Natural killer cell (primary cell): ENCODE results near the gene MLKL. TPM values are rescaled to one million over a fixed set of nuclear protein-coding genes. Genes with fewer than 3 reads are reported as not detected.

Source experiments
- ATAC-seq, 3 donors: fragments of 150-1000 bp in 2 of 3; fragments of 200-7000 bp in 1 of 3; cut with Tn5 transposase; 1 replicate in 1 of 3; 2 replicates in 2 of 3; pipeline ENCODE4 v1.10.0; 2021; ENCODE audit warnings: mild to moderate bottlenecking in 2 of 3, moderate library complexity in 2 of 3
- DNase-seq, 2 donors: peaks; one replicate each; pipeline versions ENCODE4 v3.0.0 to v3.0.0-alpha.2; 2013 to 2021; ENCODE audit warnings: mixed read lengths in 1 of 2
- H3K27ac ChIP-seq: one replicate; pipeline ENCODE4 v1.5.1; 2013; ENCODE audit warnings: mild to moderate bottlenecking, low read length
- H3K27me3 ChIP-seq: one replicate; pipeline ENCODE4 v1.6.1; 2013; ENCODE audit warnings: low read length; ENCODE audit not compliant: control insufficient read depth, insufficient read depth
- H3K36me3 ChIP-seq: one replicate; pipeline ENCODE4 v1.6.1; 2013; ENCODE audit warnings: low read length; ENCODE audit not compliant: control insufficient read depth, insufficient read depth
- H3K4me1 ChIP-seq: one replicate; pipeline ENCODE4 v1.6.1; 2013; ENCODE audit warnings: low read length; ENCODE audit not compliant: control insufficient read depth, insufficient read depth
- H3K4me3 ChIP-seq: one replicate; pipeline ENCODE4 v1.5.1; 2013; ENCODE audit warnings: low read length
- H3K9me3 ChIP-seq: one replicate; pipeline ENCODE4 v1.6.1; 2013; ENCODE audit warnings: low read length; ENCODE audit not compliant: control insufficient read depth, insufficient read depth
- H3K27ac Mint-ChIP-seq, 2 donors: one replicate each; pipeline ENCODE4 v1.8.0; 2022; ENCODE audit warnings: mild to moderate bottlenecking in 2 of 2, mixed read lengths in 2 of 2, moderate library complexity in 1 of 2
- H3K27me3 Mint-ChIP-seq, 2 donors: one replicate each; pipeline ENCODE4 v1.8.0; 2022; ENCODE audit warnings: low read depth in 2 of 2, mixed read lengths in 2 of 2
- H3K36me3 Mint-ChIP-seq: one replicate; pipeline ENCODE4 v1.8.0; 2022; ENCODE audit warnings: mixed read lengths
- H3K4me1 Mint-ChIP-seq, 2 donors: one replicate each; pipeline ENCODE4 v1.8.0; 2022; ENCODE audit warnings: mixed read lengths in 2 of 2
- H3K4me3 Mint-ChIP-seq: one replicate; pipeline ENCODE4 v1.8.0; 2022; ENCODE audit warnings: mild to moderate bottlenecking, moderate library complexity, mixed read lengths
- H3K9me3 Mint-ChIP-seq, 2 donors: one replicate each; pipeline ENCODE4 v1.8.0; 2022; ENCODE audit warnings: mixed read lengths in 2 of 2
- CTCF ChIP-seq: fragments of 200-600 bp; IDR thresholded peaks from one replicate; pipeline ENCODE4 v1.8.0; 2022; ENCODE audit warnings: antibody characterized with exemption
- WGBS: methylation state at CpG from one replicate; pipeline ENCODE4 v1.1.7; 2013; ENCODE audit warnings: missing lambda C conversion rate; ENCODE audit not compliant: insufficient coverage; 5-methylcytosine and 5-hydroxymethylcytosine counted together
- intact Hi-C: fragments of 100-400 bp; cut with micrococcal nuclease; formaldehyde crosslinking; loops from one replicate; pipeline ENCODE4 v1.14.2; 2022
- total RNA-seq, 4 donors: library from RNA; stranded (reverse); fragments of 120-200 nt in 1 of 4; gene quantifications; one replicate each; pipeline versions ENCODE4 v1.2.3 to v1.2.4, GENCODE V29; 2013 to 2022

Gene MLKL
- total RNA-seq, 3 donors from 2014 or later (not counting 1 experiment from before 2014, with no cell fraction given) = 39.8 to 57.5 (median 52.1) TPM

- Histone ChIP-seq H3K4me1 (peaks cover 25% of the 10 kb centered on the region), H3K36me3 (peaks cover 6% of the 10 kb centered on the region), H3K4me3 (peak overlapping the region; percentile 94), H3K9me3 (no peaks in the 10 kb centered on the region), H3K27me3 (no peaks in the 10 kb centered on the region), H3K27ac (peak overlapping the region; percentile 81)
- WGBS = under 1% methylated on average over 16 of the region's 16 CpGs
- no peaks in the 10 kb centered on the region for H3K27me3 Mint-ChIP-seq
- peak overlapping the region; percentile 100 for H3K4me3 Mint-ChIP-seq
- H3K4me1 Mint-ChIP-seq = peaks cover 57 to 60% of the 10 kb centered on the region in 2 donors
- DNase-seq (peak in 1 of 2 donors; percentile 57), ATAC-seq (peak; percentile 16 to 24 (median 20))
- no peaks in the 10 kb centered on the region for H3K36me3 Mint-ChIP-seq
- no peak for TF ChIP-seq CTCF
- intact Hi-C loops = loop anchor here (2.0 to 10.0 kb wide), 2 partner anchors 33 to 285 kb away; partner anchors contain the start of genes RFWD3 and WDR59
- no peaks in the 10 kb centered on the region for H3K9me3 Mint-ChIP-seq
- H3K27ac Mint-ChIP-seq = peak overlapping the region; percentile 98 to 99
Measured at GRCh38 chr16:74700116-74700437, 585 bp downstream of the MLKL start.

- Mint-ChIP-seq H3K36me3 (no peaks in the 10 kb centered on the region), H3K27ac (peak overlapping the region; percentile 98 to 99), H3K27me3 (no peaks in the 10 kb centered on the region), H3K4me1 (peaks cover 57 to 60% of the 10 kb centered on the region in 2 donors), H3K9me3 (no peaks in the 10 kb centered on the region), H3K4me3 (peak overlapping the region; percentile 100)
- H3K4me1 ChIP-seq = peaks cover 25% of the 10 kb centered on the region
- ATAC-seq (no peak), DNase-seq (no peak)
- H3K27ac ChIP-seq = peak overlapping the region; percentile 81
- no peak for TF ChIP-seq CTCF
- peaks cover 7% of the 10 kb centered on the region for H3K36me3 ChIP-seq
- intact Hi-C loops = loop anchor here (2.0 to 10.0 kb wide), 2 partner anchors 33 to 285 kb away; partner anchors contain the start of genes RFWD3 and WDR59
- no peaks in the 10 kb centered on the region for H3K27me3 ChIP-seq
- peak overlapping the region; percentile 94 for H3K4me3 ChIP-seq
- WGBS = 83% methylated on average over 2 of the region's 4 CpGs
- no peaks in the 10 kb centered on the region for H3K9me3 ChIP-seq
Measured at GRCh38 chr16:74699666-74700065, 996 bp downstream of the MLKL start.

GRCh38 chr16:74698222-74698621 is 2.4 kb downstream of the MLKL start:
- peaks cover 25% of the 10 kb centered on the region for H3K4me1 ChIP-seq
- Mint-ChIP-seq H3K27me3 (no peaks in the 10 kb centered on the region), H3K9me3 (no peaks in the 10 kb centered on the region), H3K4me1 (peaks cover 57 to 60% of the 10 kb centered on the region in 2 donors), H3K27ac (peak overlapping the region; percentile 98 to 99), H3K36me3 (no peaks in the 10 kb centered on the region), H3K4me3 (peak overlapping the region; percentile 100)
- intact Hi-C loops = no loop called here
- no peak overlapping the region for H3K4me3 ChIP-seq
- H3K36me3 ChIP-seq = peaks cover 11% of the 10 kb centered on the region
- ATAC-seq (no peak), DNase-seq (peak in 1 of 2 donors; percentile 12)
- peak overlapping the region; percentile 50 for H3K27ac ChIP-seq
- no peaks in the 10 kb centered on the region for H3K27me3 ChIP-seq
- no peaks in the 10 kb centered on the region for H3K9me3 ChIP-seq
- no peak for TF ChIP-seq CTCF
- WGBS = 54% methylated on average over 3 of the region's 4 CpGs
